ENCODE results near the gene CAMTA1.

CAMTA1 gene

DNA sequence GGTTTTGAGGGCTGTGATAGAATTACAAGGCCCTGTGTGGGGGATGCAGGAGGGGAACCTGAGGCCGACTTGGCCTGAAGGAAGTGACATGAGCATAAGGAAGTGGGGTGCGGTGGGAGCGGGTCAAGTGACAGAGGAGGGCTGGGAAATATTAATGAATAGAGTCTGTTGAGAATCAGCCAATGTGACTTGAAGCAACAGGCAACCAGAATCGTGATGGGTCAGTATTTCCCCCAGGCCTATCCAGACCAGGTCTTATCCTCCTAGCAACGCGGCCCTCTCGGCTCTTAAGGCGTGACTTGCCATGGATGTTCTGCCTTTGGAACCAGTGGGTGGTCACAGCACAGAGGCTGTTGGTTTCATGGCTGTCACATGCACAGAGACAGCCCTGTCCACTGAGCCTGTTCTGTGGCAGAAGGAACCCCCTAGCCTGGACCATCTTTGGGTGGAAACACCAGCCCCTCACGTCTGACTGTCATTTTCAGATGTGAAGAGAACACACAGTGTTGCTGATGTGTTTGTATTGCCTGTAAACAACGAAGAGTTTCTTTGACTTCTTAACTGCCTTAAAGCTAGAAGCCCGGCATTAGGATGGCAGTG, 468.8 kb downstream of the CAMTA1 start:
- DNase-seq (ENCODE audit: low read depth in 3 of 3): no peak

DNA sequence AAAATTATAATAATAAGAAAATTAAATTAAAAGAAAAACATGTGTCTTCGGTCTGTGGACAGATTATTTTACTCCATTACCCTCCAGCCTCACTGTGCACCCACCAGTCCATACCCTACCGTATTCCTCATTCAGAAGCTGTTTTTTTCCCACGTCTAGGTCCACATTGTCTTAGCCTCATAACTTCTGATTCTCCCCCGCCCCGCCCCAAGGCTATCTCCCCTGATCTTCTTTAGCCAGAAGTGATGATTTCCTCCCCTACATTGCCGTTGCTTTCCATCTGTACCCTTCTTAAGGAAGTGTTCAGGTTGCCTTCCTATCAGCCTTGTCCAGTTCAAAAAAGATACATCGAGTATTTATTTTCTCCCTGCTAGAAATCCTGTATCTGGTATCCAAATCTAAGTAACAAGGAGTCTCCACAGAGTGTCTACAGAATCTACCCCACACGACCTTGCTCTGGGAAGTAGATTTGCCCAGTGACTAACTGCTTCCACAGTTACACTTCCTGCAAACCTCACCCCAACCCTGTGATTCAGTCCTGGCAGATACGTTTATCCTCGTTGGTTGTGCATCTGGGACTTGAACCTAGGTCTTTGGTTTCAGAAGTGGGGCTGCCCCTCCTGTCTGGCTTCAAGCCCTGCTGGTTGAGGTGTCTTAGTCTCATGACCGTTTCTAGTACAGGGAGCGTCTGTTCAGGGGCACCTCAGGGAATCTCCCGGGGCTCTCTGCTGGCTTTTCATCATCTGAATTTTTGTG, 470.2 kb downstream of the CAMTA1 start:
- DNase-seq (ENCODE audit: low read depth in 3 of 3): no peak

DNA sequence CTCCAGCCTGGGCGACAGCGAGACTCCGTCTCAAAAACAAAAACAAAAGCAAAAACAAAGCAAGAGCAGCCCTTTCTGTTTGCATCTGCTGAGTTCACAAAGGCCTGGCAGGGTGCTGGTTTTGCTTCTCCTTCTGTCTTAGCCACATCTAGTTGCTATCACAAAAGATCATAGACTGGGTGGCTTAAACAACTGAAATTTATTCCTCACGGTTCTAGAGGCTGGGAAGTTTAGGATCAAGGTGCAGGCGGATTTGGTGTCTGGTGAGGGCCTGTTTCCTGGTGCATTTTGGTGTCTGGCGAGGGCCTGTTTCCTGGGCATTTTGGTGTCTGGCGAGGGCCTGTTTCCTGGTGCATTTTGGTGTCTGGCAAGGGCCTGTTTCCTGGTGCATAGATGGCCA, 471.3 kb downstream of the CAMTA1 start:
- DNase-seq (ENCODE audit: low read depth in 3 of 3): no peak

DNA sequence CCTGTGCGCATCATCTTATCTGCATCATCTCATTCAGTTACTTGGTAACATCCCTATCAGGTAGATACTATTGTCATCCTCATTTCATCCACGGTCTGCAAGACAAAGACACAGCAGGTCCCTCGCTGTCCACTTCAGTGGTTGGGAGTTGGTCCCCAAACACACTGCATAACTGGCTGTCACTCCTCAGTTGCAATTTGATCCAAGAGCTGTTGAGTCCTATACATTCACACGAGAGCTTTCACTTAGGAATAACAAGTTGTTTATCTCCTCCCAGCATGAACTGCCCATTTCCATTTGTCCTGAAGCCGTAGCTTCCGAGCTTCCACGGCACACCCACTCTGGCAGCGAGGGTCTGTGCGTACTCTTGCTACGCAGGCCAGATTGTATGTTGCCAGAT, 472.0 kb downstream of the CAMTA1 start:
- DNase-seq (ENCODE audit: low read depth in 3 of 3): no peak

DNA sequence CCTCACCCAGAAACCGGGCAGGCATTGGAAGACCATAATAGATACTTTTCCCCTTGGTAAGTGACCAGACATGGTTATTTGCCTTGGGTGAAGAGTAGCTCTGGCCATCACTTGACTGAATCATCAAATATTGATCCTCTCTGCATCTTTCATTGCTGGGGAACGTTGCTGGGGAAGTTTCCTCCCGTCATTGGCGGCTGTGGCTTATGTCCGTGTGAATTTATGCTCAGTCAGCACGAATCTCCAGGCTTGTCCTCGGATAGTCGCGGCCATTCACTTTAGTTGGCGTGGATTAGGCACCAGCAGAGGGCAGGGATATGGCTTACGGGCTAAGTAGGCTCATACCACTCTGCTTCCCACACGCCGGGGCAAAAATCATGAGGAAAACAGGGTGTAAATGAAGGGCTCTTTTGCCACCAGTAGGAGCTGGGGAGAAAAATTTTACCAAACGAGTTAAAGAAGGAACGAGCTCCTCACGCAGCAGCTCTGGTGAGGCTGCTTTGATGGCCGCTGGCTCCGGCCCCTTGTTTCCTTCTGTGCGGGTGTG, 473.4 kb downstream of the CAMTA1 start:
- no peak for DNase-seq (ENCODE audit: low read depth in 3 of 3)

DNA sequence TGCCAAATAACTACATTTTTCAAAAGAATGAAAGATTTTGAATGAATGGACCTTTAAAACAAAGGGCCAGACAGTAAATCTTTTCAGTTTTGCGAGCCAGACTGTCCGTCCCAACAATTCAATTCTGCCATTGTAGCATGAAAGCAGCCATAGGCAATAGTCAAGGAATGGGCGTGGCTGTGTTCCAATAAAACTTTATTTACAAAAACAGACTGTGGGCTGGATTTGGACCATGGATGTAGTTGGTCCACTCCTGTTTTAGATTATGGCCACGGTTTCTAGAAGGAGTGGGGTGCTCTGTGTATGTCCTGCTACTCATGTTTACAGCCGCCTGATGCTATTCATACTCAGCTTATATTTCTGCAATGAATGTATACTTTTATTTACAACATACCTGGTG, 474.7 kb downstream of the CAMTA1 start:
- no peak for DNase-seq (ENCODE audit: low read depth in 3 of 3)

DNA sequence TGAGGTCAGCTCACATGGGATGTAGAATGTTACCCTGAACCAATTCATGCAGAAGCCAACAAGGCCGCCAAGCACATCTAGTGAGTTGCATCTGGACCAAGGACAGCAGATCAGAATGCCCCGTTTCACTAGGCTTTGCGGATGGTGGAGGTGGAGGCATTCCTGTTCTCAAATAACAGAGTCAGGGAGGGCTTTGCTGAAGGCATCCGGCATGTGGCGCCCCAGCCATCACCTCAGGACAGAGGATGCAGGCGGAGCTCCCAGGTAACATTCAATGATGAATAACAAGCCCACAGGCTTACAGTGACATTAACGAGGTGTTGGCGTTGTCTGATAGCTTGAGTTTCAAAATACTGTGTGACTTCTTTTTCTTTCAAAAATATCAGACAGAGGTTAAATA, 476.2 kb downstream of the CAMTA1 start:
- DNase-seq (ENCODE audit: low read depth in 3 of 3): no peak

DNA sequence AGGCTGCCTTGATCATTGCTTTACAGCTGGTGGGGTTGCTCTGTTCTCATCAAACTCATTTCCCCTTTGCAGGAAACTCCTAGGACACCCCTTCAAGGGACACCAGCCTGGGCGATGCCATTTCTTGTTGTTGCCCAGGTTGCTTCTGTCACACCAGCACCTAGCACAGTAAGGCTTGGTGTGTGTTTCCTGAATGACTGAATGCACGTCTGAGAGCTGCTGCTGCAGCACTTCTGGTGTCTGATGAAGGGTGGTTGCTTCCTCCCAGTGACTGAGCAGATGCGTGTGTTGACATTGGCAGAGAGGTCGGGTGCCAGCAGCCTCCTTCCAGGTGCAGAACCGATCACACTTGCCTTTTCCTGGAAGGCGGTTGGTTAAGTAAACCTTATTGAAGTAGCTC, 477.4 kb downstream of the CAMTA1 start:
- DNase-seq (ENCODE audit: low read depth in 3 of 3): no peak

DNA sequence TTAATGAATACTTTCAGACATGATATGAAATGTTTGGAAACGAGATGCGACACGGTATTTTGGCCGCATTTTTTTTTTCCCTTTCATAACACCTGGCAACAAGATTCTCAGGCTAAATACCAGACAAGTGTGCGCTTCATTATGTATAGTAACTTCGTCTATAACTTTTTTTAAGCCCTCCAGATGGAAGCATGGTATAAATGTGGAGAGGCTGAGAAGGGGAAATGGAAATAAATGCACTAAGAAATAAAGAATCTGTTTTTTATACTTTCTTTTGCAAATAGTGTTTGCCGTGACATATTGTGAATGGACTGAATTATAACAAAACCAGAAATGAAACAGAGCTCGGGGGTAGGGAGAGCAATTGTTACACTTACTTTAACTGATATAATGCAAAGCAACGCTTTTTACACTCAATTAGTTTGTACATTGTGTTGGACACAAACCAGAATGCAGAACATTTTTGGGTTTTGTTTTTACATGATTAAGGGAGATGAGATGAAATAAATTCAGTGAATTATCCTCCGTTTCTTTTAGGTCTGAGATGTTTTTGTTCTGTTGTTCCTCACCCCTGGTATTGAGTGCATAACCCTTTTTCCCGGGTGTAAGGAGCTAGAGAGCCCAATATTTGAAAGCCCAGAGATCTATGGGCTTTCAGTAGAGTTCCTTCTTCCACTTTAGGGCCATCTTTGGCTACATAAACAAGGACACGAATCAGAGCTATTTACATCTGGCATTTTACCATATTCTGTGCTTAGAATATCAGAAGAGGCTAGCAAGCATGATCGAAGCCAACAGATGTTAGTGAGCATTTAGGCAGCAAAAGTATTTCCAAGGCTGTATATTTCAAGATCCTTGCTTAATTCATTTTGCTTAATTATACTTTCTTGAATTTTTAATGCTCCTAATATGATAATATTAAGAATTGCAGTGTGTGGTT, 478.0 kb downstream of the CAMTA1 start:
- DNase-seq (ENCODE audit: low read depth in 3 of 3): no peak

DNA sequence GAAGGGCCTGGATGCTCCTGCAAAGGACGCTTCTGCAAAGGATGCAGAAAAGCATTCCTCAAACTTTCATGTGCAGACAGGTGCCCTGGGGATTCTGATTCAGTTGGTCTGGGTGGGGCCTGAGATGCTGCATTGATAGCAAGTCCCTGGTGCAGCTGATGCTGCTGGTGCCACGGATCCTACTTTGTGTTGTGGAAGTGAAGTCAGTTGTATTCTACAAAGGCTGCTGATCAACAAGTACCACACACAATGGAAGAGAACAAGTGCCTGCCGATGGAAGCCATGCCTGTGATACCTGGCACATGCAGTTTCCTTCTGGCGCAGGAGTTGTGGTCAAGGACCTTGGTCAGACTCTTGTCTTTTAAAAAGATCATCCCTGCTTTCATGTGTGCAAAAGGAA, 478.8 kb downstream of the CAMTA1 start:
- DNase-seq (ENCODE audit: low read depth in 3 of 3): no peak

DNA sequence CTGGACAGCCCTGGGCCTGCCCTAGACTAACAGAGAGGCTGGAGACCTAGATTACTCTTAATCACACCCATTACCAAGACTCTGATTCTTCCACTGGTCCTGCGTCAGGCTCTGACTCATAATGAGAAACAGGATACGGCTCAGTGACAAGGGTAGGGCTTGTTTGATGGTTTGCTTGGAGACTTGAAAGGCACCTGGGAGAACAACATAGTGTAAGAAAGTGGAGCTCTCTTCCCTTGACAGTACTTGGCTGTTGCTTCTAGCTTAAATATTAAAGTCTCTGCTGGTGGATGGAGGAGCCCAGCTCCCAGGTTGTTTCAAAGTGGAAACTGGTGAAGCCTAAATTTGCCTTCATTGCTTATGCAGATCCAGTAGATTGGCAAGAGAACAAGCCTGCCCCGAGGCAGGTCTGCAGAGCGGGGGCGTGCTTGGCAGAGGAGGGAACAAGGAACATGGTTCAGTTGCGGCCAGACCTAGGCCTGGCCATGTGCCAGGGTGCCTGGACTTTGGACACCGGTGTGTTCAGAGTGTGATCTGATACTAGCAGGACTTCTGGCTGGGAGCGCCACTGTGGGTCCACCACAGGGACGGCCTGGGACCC, 480.6 kb downstream of the CAMTA1 start:
- no peak for DNase-seq (ENCODE audit: low read depth in 3 of 3)

DNA sequence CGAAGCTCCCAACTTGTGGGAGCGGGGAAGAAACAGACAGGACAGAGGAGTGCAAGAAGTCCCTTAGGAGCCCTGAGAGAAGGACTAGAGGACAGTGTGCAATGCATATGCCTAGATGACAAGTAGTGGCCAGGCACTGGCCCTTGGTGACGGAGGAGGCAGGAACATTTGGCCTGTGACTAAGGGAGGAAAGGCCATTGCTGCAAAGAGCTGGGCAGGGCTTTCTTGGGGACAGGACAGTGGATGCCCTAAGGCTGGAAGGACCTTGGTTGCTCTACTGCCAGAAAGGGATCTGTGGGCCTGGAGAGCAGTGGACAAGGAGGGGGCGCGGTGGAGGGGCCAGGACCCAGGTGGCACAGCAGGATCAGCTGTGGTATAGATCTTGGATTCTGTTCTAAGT, 481.3 kb downstream of the CAMTA1 start:
- no peak for DNase-seq (ENCODE audit: low read depth in 3 of 3)

DNA sequence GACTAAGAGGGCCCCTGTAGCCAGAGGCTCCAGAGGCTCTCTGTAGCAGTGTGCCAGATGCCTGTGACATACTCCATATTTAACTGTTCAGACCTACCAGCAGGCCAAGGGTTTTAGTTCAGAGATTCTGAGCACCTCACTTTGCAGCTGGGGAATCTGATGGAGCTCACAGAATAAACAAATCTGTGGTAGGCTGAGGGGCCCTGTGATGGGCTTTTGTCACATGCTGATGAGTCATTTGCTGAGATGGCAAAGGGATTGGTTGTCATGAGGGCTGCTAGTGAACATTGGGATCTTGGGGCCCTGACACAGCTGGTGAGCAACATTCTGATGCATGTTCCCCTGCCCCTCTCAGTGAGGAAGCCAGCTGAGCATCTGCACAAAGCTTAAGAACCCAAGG, 482.2 kb downstream of the CAMTA1 start:
- no peak for DNase-seq (ENCODE audit: low read depth in 3 of 3)

DNA sequence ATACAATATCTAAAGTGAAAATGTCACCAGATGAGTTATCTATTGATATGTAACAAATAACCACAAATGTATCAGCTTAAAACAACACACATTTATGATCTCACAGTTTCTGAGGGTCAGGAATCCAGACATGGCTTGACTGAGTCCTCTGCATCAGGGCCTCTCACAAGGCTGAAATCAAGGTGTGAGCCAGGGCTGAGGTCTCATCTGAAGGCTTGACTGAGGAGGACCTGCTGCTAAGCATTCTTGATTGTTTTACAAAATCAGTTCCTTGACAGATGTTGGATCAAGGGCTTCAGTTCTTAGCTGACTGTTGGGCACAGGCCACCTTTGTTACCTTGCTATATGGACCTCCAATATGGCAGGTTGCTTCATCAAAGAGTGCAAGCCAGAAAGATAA, 483.7 kb downstream of the CAMTA1 start:
- no peak for DNase-seq (ENCODE audit: low read depth in 3 of 3)

DNA sequence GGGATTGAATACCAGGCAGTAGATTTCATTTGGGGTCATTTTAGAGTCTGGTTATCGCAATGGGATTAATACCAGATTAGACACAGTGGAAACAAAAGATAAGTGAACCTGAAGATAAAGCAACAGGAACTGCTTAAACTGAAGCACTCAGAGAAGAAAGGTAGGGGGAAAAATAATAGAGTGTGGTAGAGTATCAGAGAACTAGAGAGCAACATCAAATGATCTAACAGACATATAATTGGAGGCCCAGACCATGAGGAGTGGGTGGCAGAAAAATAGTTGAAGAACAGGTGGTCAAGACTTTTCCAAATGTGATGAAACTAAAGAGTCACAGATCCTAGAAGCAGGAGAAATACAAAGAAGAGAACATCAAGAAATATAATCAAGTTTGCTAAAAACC, 484.3 kb downstream of the CAMTA1 start:
- DNase-seq (ENCODE audit: low read depth in 3 of 3): no peak

DNA sequence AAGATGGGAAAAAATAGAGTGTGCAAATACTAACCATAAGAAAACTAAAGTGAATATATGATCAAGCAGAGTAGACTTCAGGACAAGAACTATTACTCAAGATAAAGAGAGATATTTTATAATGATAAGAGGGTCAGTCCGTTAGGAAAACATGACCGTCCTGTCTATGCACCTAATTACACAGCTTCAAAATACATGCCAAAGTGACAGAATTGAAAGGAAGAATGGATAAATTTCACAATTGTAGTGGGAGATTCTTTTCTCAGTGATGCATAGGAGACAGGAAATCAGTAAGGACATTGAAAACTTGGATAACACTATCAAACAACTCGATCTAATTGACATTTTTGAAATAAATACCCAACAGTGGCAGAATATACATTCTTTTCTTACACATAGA, 489.0 kb downstream of the CAMTA1 start:
- no peak for DNase-seq (ENCODE audit: low read depth in 3 of 3)

DNA sequence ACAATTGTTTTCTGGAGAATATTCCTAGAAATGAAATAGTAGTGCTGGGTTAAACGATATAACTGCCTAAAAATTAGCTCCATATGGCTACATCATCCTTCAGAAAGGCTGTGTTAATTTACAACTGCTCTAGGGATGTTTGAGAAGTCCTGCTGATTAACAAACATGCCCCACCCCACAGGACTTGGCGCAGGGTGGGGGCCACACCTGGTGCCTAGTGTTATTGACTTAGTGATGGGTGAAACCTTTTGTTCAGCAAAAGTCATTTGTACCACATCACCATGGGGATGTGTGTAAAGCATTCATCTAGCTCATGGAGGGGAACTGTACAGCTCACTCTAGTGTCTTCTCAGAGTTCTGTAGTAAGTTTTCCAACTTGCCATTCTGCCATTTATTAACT, 492.8 kb downstream of the CAMTA1 start:
- no peak for DNase-seq (ENCODE audit: low read depth in 3 of 3)

DNA sequence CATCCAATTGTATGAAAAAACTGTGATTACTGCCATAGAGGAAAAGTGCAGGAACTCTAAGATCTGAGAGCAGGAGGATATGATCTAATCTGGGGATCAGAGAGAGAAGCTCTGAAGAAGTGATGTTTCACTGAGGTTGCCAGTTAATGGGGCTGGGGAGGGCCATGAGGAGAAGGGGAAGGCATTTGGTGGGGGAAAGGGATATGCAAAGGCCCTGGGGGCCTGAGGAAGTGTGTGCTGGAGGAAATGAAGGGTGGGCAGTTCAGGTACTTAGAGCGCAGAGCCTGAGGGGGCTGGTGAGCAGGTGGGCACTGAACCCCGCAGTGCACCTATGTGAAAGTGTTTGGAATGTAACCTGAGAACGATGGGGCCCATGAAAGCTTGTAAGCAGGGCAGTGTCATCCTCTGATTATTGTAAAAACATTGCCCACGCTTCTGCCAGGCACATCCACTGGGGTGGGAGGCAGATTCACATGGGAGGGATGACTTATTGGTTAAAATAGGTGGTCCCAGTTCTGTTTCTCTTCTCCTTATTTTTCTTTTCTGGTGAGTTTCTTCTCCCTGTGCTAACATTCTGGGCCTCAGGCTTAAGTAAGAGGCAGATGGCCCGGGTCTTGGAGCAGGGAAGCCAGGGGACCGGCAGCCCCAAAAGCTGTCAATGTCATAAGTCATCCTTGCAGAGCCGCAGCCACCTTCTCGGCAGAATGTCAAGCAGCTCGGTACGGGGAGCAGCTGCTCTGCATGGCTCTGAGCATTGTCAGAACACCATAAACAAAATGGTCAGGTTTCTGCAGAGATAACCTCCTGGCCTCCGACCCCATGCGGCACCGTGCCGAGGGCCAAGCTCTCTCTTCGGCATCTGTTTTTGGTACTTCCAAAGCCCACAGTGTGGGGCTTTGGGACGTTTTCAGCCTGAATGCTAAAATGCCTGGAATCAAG, 493.8 kb downstream of the CAMTA1 start:
- no peak for DNase-seq (ENCODE audit: low read depth in 3 of 3)

DNA sequence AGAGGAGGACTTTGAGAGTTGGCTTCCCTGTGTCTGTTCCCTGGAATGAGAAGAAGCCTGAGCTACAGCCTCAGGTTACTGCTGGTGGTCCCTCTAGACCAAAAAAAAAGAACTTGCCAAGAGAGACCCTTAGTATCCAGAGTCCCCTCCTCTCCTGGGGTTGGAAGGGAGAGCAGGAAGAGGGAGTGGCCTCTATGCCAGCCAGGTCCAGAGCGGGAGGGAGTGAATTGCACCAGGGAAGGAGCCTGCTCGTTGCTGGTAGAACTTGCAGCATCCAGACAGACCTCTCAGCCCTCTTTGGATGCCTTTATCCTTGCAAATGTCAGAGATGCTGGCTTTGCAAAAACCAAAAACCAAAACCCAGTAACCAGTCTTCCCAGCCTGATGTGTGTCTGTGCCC, 494.5 kb downstream of the CAMTA1 start:
- DNase-seq (ENCODE audit: low read depth in 3 of 3): no peak

DNA sequence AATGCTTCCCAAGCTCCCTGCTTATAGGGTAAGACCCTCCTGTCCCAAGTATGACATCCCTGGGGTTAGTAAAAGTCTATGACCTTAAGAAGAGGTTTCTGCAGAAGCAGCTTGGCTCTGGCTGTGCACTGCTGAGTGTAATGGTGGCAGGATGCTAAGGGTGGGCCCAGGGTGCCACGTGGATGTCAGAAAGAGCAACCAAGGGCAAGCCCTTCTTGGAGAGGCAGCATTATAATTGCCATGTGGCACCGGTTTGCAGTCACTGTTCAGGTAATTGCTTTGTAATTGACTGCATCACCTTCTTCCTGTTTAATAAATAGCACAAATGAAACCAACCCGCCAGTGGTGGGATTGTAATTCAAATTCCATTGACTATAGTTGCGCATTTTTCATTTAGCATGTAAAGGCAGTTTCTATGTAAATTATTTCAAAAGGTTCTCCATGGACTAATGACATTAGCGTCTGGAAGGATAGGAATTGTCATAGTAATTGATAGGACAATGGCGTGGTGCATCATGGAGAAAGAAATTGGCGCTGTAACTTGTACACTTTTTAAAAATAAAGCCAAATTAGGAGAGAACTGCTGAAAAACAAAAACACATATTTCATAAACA, 495.2 kb downstream of the CAMTA1 start:
- DNase-seq (ENCODE audit: low read depth in 3 of 3): no peak

Data from stimulated activated CD4-positive, alpha-beta T cell treated with anti-CD3 and anti-CD28 coated beads, TNF-alpha, amount 100 ng/mL, for 24 hours (primary cell).